Thyroid gland (tissue), 4 donors: ENCODE results near the gene RAC2. TPM values are rescaled to one million over a fixed set of nuclear protein-coding genes. Genes with fewer than 3 reads are reported as not detected.

ENCODE experiments used
- DNase-seq, 2 donors: peaks; one replicate each; pipeline ENCODE4 v3.0.0-alpha.2; 2019
- H3K27ac ChIP-seq, 3 donors: fragments of 200-600 bp; sonication (generic); 1 replicate in 2 of 3; 2 replicates in 1 of 3; pipeline ENCODE4 v1.5.1; 2016 to 2019; ENCODE audit warnings: mild to moderate bottlenecking in 1 of 3, moderate library complexity in 1 of 3
- H3K27me3 ChIP-seq: fragments of 200-600 bp; sonication (generic); one replicate; pipeline ENCODE4 v1.5.1; 2019
- H3K36me3 ChIP-seq, 2 donors: fragments of 200-600 bp; sonication (generic); one replicate each; pipeline ENCODE4 v1.5.1; 2016 to 2019
- H3K4me1 ChIP-seq, 2 donors: fragments of 200-600 bp; sonication (generic); one replicate each; pipeline ENCODE4 v1.5.1; 2017 to 2019
- H3K4me3 ChIP-seq, 3 donors: fragments of 200-600 bp; sonication (generic); replicated peaks in 1 of 3; 1 replicate in 2 of 3; 2 replicates in 1 of 3; pipeline ENCODE4 v1.5.1; 2016; ENCODE audit warnings: mild to moderate bottlenecking in 1 of 3
- H3K9me3 ChIP-seq: fragments of 200-600 bp; sonication (generic); one replicate; pipeline ENCODE4 v1.5.1; 2017
- CTCF ChIP-seq, 6 experiments: fragments of 200-600 bp in 3 of 6; fragments of 450-650 bp in 3 of 6; sonication (generic) in 3 of 6; IDR thresholded peaks; one replicate each; pipeline ENCODE4 v1.5.1; 2016 to 2019; ENCODE audit warnings: antibody characterized with exemption in 6 of 6, mild to moderate bottlenecking in 2 of 6, inconsistent platforms in 1 of 6, moderate library complexity in 1 of 6
- POLR2A ChIP-seq, 2 donors: fragments of 450-650 bp; IDR thresholded peaks; one replicate each; pipeline ENCODE4 v1.6.1; 2017; ENCODE audit warnings: antibody characterized with exemption in 2 of 2, mild to moderate bottlenecking in 2 of 2, moderate library complexity in 1 of 2
- WGBS, 2 donors: methylation state at CpG; one replicate each; pipeline ENCODE4 v1.1.5; 2017; 5-methylcytosine and 5-hydroxymethylcytosine counted together
- intact Hi-C: fragments of 100-400 bp; cut with DNase I; formaldehyde crosslinking; loops from one replicate; pipeline ENCODE4 v1.15.1; 2023
- total RNA-seq, 4 donors: library from RNA; depleted of rRNA; stranded (reverse); fragments of >200 nt; gene quantifications; one replicate each; pipeline ENCODE4 v1.2.3, GENCODE V29; 2016

Gene RAC2
- total RNA-seq, 4 donors from 2014 or later, result 3.6 to 6.0 (median 4.6) TPM

GRCh38 chr22:37273126-37273845, 29.2 kb upstream of the RAC2 start:
- no peaks in the 10 kb centered on the region for H3K9me3 ChIP-seq
- DNase-seq, result no peak
- H3K4me1 ChIP-seq, result no peaks in the 10 kb centered on the region
- H3K4me3 ChIP-seq, result no peak overlapping the region
- no peaks in the 10 kb centered on the region for H3K27me3 ChIP-seq
- WGBS, 2 donors, result 55 to 66% methylated on average over 17 of the region's 17 CpGs
- intact Hi-C loops, result no loop called here
- TF ChIP-seq CTCF (IDR thresholded peaks at IDR 0.05) (no peak), POLR2A (IDR thresholded peaks at IDR 0.05) (no peak)
- H3K36me3 ChIP-seq, result no peaks in the 10 kb centered on the region
- H3K27ac ChIP-seq, result no peak overlapping the region

DNA sequence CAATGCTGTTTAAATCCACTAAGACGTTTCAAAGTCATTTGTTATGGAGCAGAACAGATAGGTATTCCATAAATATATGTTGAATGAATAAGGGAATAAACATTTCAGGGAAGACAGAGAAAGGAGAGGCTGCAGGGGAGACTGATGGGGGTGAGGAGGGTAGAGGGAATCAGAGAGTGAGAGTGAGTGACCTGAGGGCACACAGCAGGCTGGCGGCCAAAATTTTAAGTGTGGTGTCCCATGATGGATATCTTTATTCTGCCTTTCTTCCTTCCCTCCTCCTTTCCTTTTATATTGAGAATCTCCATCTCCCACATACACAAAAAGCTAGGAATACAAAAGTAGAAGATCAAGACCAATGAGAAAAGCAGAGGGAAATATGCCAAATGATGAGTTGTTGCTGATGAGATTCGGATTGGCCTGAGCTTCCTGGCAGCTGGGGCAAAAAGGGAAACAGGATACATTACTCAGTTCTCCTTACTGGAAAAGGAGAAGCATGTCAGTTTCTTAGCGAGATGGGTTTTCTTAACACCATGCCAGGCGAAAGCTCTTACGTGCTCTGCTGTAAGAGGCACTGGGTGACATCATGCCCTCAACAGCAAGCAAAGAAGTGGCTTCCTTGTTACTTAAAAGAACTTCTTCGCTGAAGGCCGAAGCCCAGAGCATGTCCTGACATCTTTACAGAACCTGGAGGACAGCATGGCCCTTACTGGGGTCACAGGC, 27.0 kb upstream of the RAC2 start:
- Histone ChIP-seq H3K4me1 (no peaks in the 10 kb centered on the region), H3K36me3 (no peaks in the 10 kb centered on the region), H3K27me3 (no peaks in the 10 kb centered on the region), H3K9me3 (no peaks in the 10 kb centered on the region), H3K4me3 (no peak overlapping the region), H3K27ac (no peak overlapping the region)
- DNase-seq, result no peak
- WGBS, 2 donors, result 66 to 72% methylated on average over 8 of the region's 8 CpGs
- intact Hi-C loops, result no loop called here
- TF ChIP-seq CTCF (IDR thresholded peaks at IDR 0.05), result no peak
- no peak for TF ChIP-seq POLR2A (IDR thresholded peaks at IDR 0.05)

DNA sequence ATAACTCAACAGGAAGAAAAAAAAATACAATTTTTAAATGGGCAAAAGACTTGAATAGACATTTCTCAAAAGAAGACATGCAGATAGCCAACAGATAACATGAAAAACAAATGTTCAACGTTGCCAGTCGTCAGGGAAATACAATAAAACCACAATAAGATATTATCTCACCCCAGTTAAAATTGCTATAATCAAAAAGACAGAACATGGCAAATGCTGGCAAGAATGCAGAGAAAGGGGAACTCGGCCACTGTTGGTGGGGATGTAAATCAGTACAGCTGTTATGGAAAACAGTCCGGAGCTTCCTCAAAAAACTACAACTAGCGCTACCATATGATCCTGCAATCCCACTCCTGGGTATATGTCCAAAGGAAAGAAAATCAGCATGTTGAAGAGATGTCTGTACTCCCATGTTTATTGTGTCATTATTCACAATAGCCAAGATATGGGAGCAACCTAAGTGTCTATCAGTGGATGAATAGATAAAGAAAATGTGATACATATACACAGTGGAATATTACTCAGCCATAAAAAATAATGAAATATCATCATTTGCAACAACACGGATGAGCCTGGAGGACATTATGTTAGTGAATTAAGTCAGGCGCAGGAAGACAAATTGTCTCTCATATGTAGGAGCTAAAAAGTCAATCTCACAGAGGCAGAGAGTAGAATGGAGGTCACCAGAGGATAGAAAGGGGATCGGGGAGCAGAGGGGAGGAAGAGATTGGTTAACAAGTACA, 26.0 kb upstream of the RAC2 start:
- H3K9me3 ChIP-seq, result no peaks in the 10 kb centered on the region
- H3K4me1 ChIP-seq, result no peaks in the 10 kb centered on the region
- H3K36me3 ChIP-seq, result no peaks in the 10 kb centered on the region
- 80 to 84% methylated on average over 8 of the region's 8 CpGs for WGBS, 2 donors
- intact Hi-C loops, result no loop called here
- no peak overlapping the region for H3K27ac ChIP-seq
- TF ChIP-seq CTCF (IDR thresholded peaks at IDR 0.05), result no peak
- no peak for TF ChIP-seq POLR2A (IDR thresholded peaks at IDR 0.05)
- H3K27me3 ChIP-seq, result no peaks in the 10 kb centered on the region
- H3K4me3 ChIP-seq, result no peak overlapping the region
- DNase-seq, result no peak

GRCh38 chr22:37267661-37268413, 23.8 kb upstream of the RAC2 start:
- no peak for DNase-seq
- 68 to 74% methylated on average over 10 to 11 of the region's 11 CpGs for WGBS, 2 donors
- Histone ChIP-seq H3K27me3 (no peaks in the 10 kb centered on the region), H3K27ac (no peak overlapping the region), H3K9me3 (no peaks in the 10 kb centered on the region), H3K4me1 (no peaks in the 10 kb centered on the region), H3K36me3 (no peaks in the 10 kb centered on the region), H3K4me3 (no peak overlapping the region)
- TF ChIP-seq POLR2A (IDR thresholded peaks at IDR 0.05) (no peak), CTCF (IDR thresholded peaks at IDR 0.05) (no peak)
- intact Hi-C loops, result no loop called here
